RWPE2 (cell line): ENCODE results near the gene TNFSF12.

ENCODE experiments used
- ATAC-seq: fragments of 200-7000 bp; cut with Tn5 transposase; 3 replicates; pipeline ENCODE4 v1.9.1; 2021; ENCODE audit warnings: low read depth
- DNase-seq: peaks from one replicate; pipeline ENCODE4 v3.0.0-alpha.2; 2020; ENCODE audit warnings: low spot score
- H3K27ac ChIP-seq: fragments of 450-650 bp; 2 replicates; pipeline ENCODE4 v1.5.1; 2017; ENCODE audit warnings: mild to moderate bottlenecking; ENCODE audit not compliant: poor library complexity, severe bottlenecking
- H3K27me3 ChIP-seq: fragments of 250-450 bp; sonication (Bioruptor Pico); 2 replicates; pipeline ENCODE4 v1.5.1; 2021; ENCODE audit warnings: mild to moderate bottlenecking, moderate library complexity; ENCODE audit not compliant: insufficient read depth, poor library complexity, severe bottlenecking
- H3K36me3 ChIP-seq: fragments of 250-450 bp; sonication (Bioruptor Pico); 2 replicates; pipeline ENCODE4 v1.5.1; 2020; ENCODE audit warnings: low read depth, mild to moderate bottlenecking, moderate library complexity
- H3K4me1 ChIP-seq: fragments of 250-450 bp; sonication (Bioruptor Pico); 2 replicates; pipeline ENCODE4 v1.5.1; 2021; ENCODE audit warnings: mild to moderate bottlenecking, moderate library complexity; ENCODE audit not compliant: insufficient read depth, poor library complexity, severe bottlenecking
- H3K4me3 ChIP-seq: fragments of 250-450 bp; sonication (Bioruptor Pico); 2 replicates; pipeline ENCODE4 v1.5.1; 2021; ENCODE audit warnings: mild to moderate bottlenecking, moderate library complexity; ENCODE audit not compliant: severe bottlenecking
- H3K9me3 ChIP-seq: fragments of 250-450 bp; sonication (Bioruptor Pico); 2 replicates; pipeline ENCODE4 v1.5.1; 2021; ENCODE audit warnings: mild to moderate bottlenecking, moderate library complexity; ENCODE audit not compliant: severe bottlenecking
- TF ChIP-seq, protein P1 (sequence below): fragments of 450-650 bp; IDR thresholded peaks from one replicate; pipeline ENCODE4 v1.5.1; 2017; ENCODE audit warnings: mild to moderate bottlenecking, moderate library complexity; ENCODE audit not compliant: poor library complexity, severe bottlenecking

Gene TNFSF12, protein sequence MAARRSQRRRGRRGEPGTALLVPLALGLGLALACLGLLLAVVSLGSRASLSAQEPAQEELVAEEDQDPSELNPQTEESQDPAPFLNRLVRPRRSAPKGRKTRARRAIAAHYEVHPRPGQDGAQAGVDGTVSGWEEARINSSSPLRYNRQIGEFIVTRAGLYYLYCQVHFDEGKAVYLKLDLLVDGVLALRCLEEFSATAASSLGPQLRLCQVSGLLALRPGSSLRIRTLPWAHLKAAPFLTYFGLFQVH

DNA sequence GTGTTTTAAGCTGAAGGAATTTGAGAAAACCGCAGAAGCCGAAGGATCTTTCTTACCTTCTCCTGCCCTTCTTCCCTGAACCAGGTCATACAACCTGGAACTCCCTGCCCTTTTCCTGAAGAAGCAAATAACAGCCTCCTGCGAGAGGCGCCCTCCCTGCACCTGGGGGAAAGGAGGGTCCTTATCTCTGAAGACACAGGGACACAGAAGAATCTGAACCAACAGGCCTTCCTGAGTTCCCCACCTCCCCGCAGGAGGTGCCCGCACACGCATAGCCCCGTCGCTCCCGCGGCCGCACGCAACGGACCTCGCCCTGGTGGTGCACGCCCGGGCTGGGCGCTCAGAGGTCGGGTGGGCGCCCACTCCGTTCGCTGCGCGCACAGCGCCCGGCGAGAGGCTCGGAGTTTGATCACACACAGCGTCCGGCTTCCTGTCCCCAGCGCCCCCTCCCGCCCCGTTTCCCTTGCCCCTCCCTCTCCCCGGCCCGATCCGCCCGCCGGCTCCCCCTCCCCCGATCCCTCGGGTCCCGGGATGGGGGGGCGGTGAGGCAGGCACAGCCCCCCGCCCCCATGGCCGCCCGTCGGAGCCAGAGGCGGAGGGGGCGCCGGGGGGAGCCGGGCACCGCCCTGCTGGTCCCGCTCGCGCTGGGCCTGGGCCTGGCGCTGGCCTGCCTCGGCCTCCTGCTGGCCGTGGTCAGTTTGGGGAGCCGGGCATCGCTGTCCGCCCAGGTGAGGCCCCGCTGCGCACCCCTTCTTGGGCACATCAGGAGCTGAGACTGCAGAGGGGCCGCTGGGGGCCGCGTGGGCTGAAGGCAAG, at the start of gene TNFSF12:
TSS of gene TNFSF12 (plus strand) at position 474 of the 816 bp plus-strand sequence. CDS start at position 570, 96 bp downstream.
- H3K9me3 ChIP-seq: no peaks in the 10 kb centered on the region
- DNase-seq (no peak), ATAC-seq (peak; percentile 64)
- H3K27me3 ChIP-seq: no peaks in the 10 kb centered on the region
- H3K36me3 ChIP-seq: no peaks in the 10 kb centered on the region
- H3K4me3 ChIP-seq: peak within 1 kb of the TSS; percentile 32
- H3K27ac ChIP-seq: peak within 1 kb of the TSS; percentile 39
- TF ChIP-seq, protein P1, sequence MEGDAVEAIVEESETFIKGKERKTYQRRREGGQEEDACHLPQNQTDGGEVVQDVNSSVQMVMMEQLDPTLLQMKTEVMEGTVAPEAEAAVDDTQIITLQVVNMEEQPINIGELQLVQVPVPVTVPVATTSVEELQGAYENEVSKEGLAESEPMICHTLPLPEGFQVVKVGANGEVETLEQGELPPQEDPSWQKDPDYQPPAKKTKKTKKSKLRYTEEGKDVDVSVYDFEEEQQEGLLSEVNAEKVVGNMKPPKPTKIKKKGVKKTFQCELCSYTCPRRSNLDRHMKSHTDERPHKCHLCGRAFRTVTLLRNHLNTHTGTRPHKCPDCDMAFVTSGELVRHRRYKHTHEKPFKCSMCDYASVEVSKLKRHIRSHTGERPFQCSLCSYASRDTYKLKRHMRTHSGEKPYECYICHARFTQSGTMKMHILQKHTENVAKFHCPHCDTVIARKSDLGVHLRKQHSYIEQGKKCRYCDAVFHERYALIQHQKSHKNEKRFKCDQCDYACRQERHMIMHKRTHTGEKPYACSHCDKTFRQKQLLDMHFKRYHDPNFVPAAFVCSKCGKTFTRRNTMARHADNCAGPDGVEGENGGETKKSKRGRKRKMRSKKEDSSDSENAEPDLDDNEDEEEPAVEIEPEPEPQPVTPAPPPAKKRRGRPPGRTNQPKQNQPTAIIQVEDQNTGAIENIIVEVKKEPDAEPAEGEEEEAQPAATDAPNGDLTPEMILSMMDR: no peak
- no peaks in the 10 kb centered on the region for H3K4me1 ChIP-seq

DNA sequence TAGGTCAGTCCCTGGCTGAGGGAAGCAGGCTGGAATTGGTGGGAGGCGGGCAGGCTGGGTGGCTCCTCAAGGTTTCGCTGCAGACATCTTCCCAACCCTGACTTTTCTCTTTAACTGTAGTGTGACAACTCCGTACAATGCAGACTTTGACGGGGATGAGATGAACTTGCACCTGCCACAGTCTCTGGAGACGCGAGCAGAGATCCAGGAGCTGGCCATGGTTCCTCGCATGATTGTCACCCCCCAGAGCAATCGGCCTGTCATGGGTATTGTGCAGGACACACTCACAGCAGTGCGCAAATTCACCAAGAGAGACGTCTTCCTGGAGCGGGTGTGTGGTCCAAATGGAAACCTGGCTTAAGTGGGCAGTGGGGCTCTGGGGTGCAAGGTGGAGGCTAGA, 49.7 kb upstream of the TNFSF12 start:
- no peaks in the 10 kb centered on the region for H3K27me3 ChIP-seq
- no peak overlapping the region for H3K4me3 ChIP-seq
- TF ChIP-seq, protein P1: no peak
- H3K4me1 ChIP-seq: no peaks in the 10 kb centered on the region
- ATAC-seq (no peak), DNase-seq (no peak)
- H3K36me3 ChIP-seq: peaks cover 90% of the 10 kb centered on the region
- no peak overlapping the region for H3K27ac ChIP-seq
- no peaks in the 10 kb centered on the region for H3K9me3 ChIP-seq

DNA sequence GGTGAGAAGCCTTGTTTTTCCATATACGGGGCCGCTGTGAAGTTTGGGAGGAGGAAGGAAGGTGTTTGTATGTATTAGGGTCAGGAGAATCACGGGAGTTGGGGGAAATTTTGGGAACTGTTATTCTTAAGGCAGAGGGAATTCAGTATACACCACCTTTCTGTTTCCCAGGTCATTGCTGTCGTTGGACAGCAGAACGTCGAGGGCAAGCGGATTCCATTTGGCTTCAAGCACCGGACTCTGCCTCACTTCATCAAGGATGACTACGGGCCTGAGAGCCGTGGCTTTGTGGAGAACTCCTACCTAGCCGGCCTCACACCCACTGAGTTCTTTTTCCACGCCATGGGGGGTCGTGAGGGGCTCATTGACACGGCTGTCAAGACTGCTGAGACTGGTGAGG, 47.1 kb upstream of the TNFSF12 start:
- no peak for ATAC-seq
- H3K4me3 ChIP-seq: no peak overlapping the region

DNA sequence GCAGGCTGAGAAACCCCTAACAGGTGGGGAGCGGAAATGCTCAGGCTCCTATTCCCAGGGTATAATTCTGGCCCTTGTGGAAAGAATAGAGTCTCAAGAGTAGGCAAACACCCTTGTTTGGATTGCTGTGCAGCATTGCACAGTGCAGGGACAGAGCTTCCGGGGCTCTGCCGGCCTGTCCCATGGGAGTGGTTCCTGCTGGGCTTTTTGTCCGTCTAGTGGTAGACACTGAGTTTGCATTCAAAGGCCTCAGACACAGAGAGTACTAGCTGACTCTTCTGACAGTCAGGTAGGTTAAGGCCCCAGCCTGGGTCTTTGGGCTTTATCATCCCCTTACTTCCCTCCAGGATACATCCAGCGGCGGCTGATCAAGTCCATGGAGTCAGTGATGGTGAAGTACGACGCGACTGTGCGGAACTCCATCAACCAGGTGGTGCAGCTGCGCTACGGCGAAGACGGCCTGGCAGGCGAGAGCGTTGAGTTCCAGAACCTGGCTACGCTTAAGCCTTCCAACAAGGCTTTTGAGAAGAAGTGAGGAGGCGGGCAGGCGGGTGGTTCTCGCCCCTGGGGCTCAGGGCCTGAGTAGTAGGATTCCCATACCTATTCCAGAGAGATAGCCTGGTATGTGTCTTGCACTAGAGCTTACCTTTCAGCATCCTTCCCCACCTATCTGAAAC, 46.5 kb upstream of the TNFSF12 start:
- Histone ChIP-seq H3K27me3 (no peaks in the 10 kb centered on the region), H3K36me3 (peaks cover 94% of the 10 kb centered on the region), H3K9me3 (no peaks in the 10 kb centered on the region), H3K27ac (no peak overlapping the region), H3K4me1 (no peaks in the 10 kb centered on the region), H3K4me3 (no peak overlapping the region)
- TF ChIP-seq, protein P1: no peak
- ATAC-seq: peak; percentile 40; the same call in 2 of the 3 replicates
- no peak for DNase-seq

More for the DNA sequence above, 47.1 kb upstream of the TNFSF12 start:
- TF ChIP-seq, protein P1: no peak
- no peak for DNase-seq
- no peaks in the 10 kb centered on the region for H3K9me3 ChIP-seq
- H3K36me3 ChIP-seq: peaks cover 98% of the 10 kb centered on the region
- H3K4me1 ChIP-seq: no peaks in the 10 kb centered on the region
- no peaks in the 10 kb centered on the region for H3K27me3 ChIP-seq
- H3K27ac ChIP-seq: no peak overlapping the region
